Measurements from ENCODE around the gene PRRC2C.

DNA sequence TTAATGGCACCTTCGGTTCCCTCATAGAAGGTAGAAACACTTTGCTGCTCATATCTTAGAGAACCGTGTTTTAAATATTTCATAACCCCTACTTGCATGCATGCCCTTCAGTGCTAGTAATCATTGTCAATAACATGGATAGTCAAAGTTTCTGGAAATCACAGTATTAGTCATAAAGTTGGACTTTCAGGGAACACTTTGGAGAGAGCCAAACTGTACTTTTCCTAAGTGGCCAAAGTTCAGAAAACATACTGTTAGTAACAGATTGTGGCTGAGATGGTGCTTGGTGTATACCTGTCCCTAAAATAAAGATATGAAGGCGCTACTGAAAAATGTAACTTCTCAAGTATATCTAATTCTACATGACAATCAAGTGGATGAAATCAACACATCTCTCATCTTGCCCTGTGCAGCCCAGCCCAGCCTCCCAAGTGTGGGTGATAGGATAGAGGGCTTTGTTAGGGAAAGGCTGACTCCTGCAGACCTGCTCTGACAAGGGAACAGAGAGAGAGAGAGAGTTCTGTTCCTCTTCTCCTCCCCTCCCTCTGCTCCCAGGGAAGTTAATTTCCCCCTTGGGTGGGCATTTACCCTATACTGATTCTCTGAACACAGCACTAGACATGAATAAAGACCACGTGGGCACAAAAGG lies 152.7 kb downstream of the PRRC2C start:
- no peak for TF ChIP-seq TCF7 (IDR thresholded peaks at IDR 0.05; ENCODE audit: low read depth)
- TF ChIP-seq, protein P1, sequence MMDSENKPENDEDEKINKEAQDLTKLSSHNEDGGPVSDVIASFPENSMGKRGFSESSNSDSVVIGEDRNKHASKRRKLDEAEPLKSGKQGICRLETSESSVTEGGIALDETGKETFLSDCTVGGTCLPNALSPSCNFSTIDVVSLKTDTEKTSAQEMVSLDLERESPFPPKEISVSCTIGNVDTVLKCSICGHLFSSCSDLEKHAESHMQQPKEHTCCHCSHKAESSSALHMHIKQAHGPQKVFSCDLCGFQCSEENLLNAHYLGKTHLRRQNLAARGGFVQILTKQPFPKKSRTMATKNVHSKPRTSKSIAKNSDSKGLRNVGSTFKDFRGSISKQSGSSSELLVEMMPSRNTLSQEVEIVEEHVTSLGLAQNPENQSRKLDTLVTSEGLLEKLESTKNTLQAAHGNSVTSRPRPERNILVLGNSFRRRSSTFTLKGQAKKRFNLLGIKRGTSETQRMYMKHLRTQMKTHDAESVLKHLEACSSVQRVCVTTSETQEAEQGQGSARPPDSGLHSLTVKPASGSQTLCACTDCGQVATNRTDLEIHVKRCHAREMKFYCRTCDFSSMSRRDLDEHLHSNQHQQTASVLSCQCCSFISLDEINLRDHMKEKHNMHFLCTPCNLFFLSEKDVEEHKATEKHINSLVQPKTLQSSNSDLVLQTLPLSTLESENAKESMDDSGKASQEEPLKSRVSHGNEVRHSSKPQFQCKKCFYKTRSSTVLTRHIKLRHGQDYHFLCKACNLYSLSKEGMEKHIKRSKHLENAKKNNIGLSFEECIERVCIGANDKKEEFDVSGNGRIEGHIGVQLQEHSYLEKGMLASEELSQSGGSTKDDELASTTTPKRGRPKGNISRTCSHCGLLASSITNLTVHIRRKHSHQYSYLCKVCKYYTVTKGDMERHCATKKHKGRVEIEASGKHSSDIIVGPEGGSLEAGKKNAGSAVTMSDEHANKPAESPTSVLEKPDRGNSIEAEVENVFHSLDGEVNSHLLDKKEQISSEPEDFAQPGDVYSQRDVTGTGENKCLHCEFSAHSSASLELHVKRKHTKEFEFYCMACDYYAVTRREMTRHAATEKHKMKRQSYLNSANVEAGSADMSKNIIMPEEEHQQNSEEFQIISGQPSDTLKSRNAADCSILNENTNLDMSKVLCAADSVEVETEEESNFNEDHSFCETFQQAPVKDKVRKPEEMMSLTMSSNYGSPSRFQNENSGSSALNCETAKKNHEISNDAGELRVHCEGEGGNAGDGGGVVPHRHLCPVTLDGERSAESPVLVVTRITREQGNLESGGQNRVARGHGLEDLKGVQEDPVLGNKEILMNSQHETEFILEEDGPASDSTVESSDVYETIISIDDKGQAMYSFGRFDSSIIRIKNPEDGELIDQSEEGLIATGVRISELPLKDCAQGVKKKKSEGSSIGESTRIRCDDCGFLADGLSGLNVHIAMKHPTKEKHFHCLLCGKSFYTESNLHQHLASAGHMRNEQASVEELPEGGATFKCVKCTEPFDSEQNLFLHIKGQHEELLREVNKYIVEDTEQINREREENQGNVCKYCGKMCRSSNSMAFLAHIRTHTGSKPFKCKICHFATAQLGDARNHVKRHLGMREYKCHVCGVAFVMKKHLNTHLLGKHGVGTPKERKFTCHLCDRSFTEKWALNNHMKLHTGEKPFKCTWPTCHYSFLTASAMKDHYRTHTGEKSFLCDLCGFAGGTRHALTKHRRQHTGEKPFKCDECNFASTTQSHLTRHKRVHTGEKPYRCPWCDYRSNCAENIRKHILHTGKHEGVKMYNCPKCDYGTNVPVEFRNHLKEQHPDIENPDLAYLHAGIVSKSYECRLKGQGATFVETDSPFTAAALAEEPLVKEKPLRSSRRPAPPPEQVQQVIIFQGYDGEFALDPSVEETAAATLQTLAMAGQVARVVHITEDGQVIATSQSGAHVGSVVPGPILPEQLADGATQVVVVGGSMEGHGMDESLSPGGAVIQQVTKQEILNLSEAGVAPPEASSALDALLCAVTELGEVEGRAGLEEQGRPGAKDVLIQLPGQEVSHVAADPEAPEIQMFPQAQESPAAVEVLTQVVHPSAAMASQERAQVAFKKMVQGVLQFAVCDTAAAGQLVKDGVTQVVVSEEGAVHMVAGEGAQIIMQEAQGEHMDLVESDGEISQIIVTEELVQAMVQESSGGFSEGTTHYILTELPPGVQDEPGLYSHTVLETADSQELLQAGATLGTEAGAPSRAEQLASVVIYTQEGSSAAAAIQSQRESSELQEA (CRISPR knock-in tag; IDR thresholded peaks at IDR 0.05; ENCODE audit: not compliant biosample characterization): no peak
- TF ChIP-seq, protein P2, sequence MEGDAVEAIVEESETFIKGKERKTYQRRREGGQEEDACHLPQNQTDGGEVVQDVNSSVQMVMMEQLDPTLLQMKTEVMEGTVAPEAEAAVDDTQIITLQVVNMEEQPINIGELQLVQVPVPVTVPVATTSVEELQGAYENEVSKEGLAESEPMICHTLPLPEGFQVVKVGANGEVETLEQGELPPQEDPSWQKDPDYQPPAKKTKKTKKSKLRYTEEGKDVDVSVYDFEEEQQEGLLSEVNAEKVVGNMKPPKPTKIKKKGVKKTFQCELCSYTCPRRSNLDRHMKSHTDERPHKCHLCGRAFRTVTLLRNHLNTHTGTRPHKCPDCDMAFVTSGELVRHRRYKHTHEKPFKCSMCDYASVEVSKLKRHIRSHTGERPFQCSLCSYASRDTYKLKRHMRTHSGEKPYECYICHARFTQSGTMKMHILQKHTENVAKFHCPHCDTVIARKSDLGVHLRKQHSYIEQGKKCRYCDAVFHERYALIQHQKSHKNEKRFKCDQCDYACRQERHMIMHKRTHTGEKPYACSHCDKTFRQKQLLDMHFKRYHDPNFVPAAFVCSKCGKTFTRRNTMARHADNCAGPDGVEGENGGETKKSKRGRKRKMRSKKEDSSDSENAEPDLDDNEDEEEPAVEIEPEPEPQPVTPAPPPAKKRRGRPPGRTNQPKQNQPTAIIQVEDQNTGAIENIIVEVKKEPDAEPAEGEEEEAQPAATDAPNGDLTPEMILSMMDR (CRISPR knock-in tag; IDR thresholded peaks at IDR 0.05): no peak
- no peak for TF ChIP-seq POLR2AphosphoS5 (IDR thresholded peaks at IDR 0.05; ENCODE audit: low read depth, low read length)
- no peak for TF ChIP-seq NKX3-1 (CRISPR knock-in tag; IDR thresholded peaks at IDR 0.05)

Measured in HepG2 (cell line).